SIG-M5 treated with dmso at 0.1 percent for 504 hours (cell line): ENCODE measurements around the gene CTNNBL1.

Experiments used
- DNase-seq: peaks from one replicate; lab custom pipeline; 2025; ENCODE audit not compliant: unreplicated experiment; lab: John Stamatoyannopoulos, UW

Gene CTNNBL1

GRCh38 chr20:37913567-37914366 is 219.9 kb downstream of the CTNNBL1 start:
- DNase-seq, result no peak

- DNase-seq, result no peak
These were observed 220.5 kb downstream of the CTNNBL1 start for GRCh38 chr20:37914367-37914671.

- DNase-seq, result no peak
These were observed 221.0 kb downstream of the CTNNBL1 start for GRCh38 chr20:37914672-37915433.

GRCh38 chr20:37915434-37915787 is 221.6 kb downstream of the CTNNBL1 start:
- DNase-seq, result no peak

GRCh38 chr20:37915800-37916570 is 222.2 kb downstream of the CTNNBL1 start:
- no peak for DNase-seq

- no peak for DNase-seq
These were observed 223.6 kb downstream of the CTNNBL1 start for GRCh38 chr20:37917461-37917860.

- DNase-seq, result no peak
These were observed 224.2 kb downstream of the CTNNBL1 start for GRCh38 chr20:37918035-37918434.

GRCh38 chr20:37919389-37920040 is 225.7 kb downstream of the CTNNBL1 start:
- DNase-seq, result no peak

GRCh38 chr20:37920270-37920669 is 226.4 kb downstream of the CTNNBL1 start:
- no peak for DNase-seq

GRCh38 chr20:37920679-37921322 is 227.0 kb downstream of the CTNNBL1 start:
- no peak for DNase-seq

- peak; percentile 64 for DNase-seq
These were observed 227.6 kb downstream of the CTNNBL1 start for GRCh38 chr20:37921341-37921929.
